DND-41 (cell line): Measurements from ENCODE around the gene RNF32.

Experiments
- ATAC-seq: fragments of 200-7000 bp; cut with Tn5 transposase; 3 replicates; pipeline ENCODE4 v1.9.1; 2021; ENCODE audit warnings: low read depth; ENCODE audit not compliant: insufficient read depth
- DNase-seq: peaks from one replicate; pipeline ENCODE4 v3.0.0-alpha.2; 2020
- H2AFZ ChIP-seq: 2 replicates; pipeline ENCODE4 v1.6.0; 2012; ENCODE audit warnings: low read depth, low read length
- H3K27ac ChIP-seq: 2 replicates; pipeline ENCODE4 v1.5.1; 2012; ENCODE audit warnings: low read length, inconsistent platforms
- H3K27me3 ChIP-seq: fragments of 200-600 bp; sonication (generic); 2 replicates; pipeline ENCODE4 v1.6.0; 2012; ENCODE audit warnings: low read length, mild to moderate bottlenecking, inconsistent platforms; ENCODE audit not compliant: insufficient read depth, poor library complexity
- H3K36me3 ChIP-seq: 2 replicates; pipeline ENCODE4 v1.5.1; 2012; ENCODE audit warnings: low read length, inconsistent platforms; ENCODE audit not compliant: insufficient read depth
- H3K4me1 ChIP-seq: 2 replicates; pipeline ENCODE4 v1.5.1; 2012; ENCODE audit warnings: mild to moderate bottlenecking, low read length; ENCODE audit not compliant: insufficient read depth
- H3K4me2 ChIP-seq: 2 replicates; pipeline ENCODE4 v1.6.0; 2012; ENCODE audit warnings: mild to moderate bottlenecking, moderate library complexity, low read length, inconsistent platforms; ENCODE audit not compliant: insufficient read depth
- H3K4me3 ChIP-seq, 2 experiments: fragments of 200-600 bp in 1 of 2; shearing (Covaris generic) in 1 of 2; 2 replicates each; pipeline ENCODE4 v1.5.1; 2012 to 2016; ENCODE audit warnings: inconsistent platforms in 2 of 2, low read length in 2 of 2, mild to moderate bottlenecking in 2 of 2, low read depth in 1 of 2, moderate library complexity in 1 of 2
- H3K79me2 ChIP-seq: 2 replicates; pipeline ENCODE4 v1.6.0; 2012; ENCODE audit warnings: low read length, inconsistent platforms; ENCODE audit not compliant: insufficient read depth
- H3K9ac ChIP-seq: 2 replicates; pipeline ENCODE4 v1.6.0; 2012; ENCODE audit warnings: low read depth, mild to moderate bottlenecking, inconsistent platforms, low read length, moderate library complexity
- H3K9me3 ChIP-seq: 2 replicates; pipeline ENCODE4 v1.5.1; 2012; ENCODE audit warnings: low read length, moderate library complexity, mild to moderate bottlenecking, inconsistent platforms; ENCODE audit not compliant: insufficient read depth, severe bottlenecking
- H4K20me1 ChIP-seq: 2 replicates; pipeline ENCODE4 v1.6.0; 2012; ENCODE audit warnings: low read length; ENCODE audit not compliant: insufficient read depth
- CTCF ChIP-seq: IDR thresholded peaks from 2 replicates; pipeline ENCODE4 v1.5.1; 2012; ENCODE audit warnings: borderline replicate concordance, low read length, moderate library complexity, mild to moderate bottlenecking; ENCODE audit not compliant: poor library complexity, severe bottlenecking; ENCODE audit errors: extremely low read depth
- EZH2 ChIP-seq: IDR thresholded peaks from 3 replicates; pipeline ENCODE4 v1.6.1; 2012; ENCODE audit warnings: borderline replicate concordance, low read depth, mild to moderate bottlenecking, moderate library complexity, low read length, inconsistent platforms; ENCODE audit not compliant: severe bottlenecking

RNF32 gene

DNA sequence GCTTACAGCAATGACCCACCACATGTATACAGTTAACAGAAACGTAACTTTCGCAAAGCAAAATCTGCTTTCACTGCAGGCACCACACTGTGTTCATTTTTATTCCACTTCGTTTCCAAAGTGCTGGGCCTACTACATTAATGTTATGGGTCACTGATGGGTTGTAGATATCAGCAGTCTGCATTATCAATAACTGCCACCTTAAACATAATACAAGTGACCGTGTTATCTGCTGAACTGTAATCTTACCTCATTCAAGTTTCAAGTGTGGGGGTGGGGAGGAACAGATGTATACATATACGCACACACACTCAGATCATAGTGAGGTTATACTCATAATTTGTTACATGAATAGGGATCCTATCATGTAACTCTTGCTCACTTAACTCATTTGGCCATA lies 21.1 kb downstream of the RNF32 start:
- Histone ChIP-seq H3K4me3 (no peak overlapping the region), H3K4me2 (no peak overlapping the region), H3K9ac (no peak overlapping the region), H2AFZ (no peak overlapping the region), H3K27me3 (no peaks in the 10 kb centered on the region), H3K36me3 (no peaks in the 10 kb centered on the region), H3K79me2 (no peaks in the 10 kb centered on the region), H3K9me3 (no peaks in the 10 kb centered on the region), H4K20me1 (no peaks in the 10 kb centered on the region), H3K27ac (no peak overlapping the region), H3K4me1 (no peaks in the 10 kb centered on the region)
- ATAC-seq (no peak), DNase-seq (no peak)
- TF ChIP-seq CTCF (no peak), EZH2 (no peak)

- ATAC-seq (no peak), DNase-seq (no peak)
- Histone ChIP-seq H3K27ac (no peak overlapping the region), H3K9me3 (no peaks in the 10 kb centered on the region), H3K9ac (no peak overlapping the region), H4K20me1 (no peaks in the 10 kb centered on the region), H2AFZ (no peak overlapping the region), H3K4me1 (no peaks in the 10 kb centered on the region), H3K36me3 (no peaks in the 10 kb centered on the region), H3K79me2 (no peaks in the 10 kb centered on the region), H3K4me2 (no peak overlapping the region), H3K27me3 (no peaks in the 10 kb centered on the region), H3K4me3 (no peak overlapping the region)
- TF ChIP-seq EZH2 (no peak), CTCF (no peak)
Observed at GRCh38 chr7:156662277-156662676, 21.7 kb downstream of the RNF32 start.

DNA sequence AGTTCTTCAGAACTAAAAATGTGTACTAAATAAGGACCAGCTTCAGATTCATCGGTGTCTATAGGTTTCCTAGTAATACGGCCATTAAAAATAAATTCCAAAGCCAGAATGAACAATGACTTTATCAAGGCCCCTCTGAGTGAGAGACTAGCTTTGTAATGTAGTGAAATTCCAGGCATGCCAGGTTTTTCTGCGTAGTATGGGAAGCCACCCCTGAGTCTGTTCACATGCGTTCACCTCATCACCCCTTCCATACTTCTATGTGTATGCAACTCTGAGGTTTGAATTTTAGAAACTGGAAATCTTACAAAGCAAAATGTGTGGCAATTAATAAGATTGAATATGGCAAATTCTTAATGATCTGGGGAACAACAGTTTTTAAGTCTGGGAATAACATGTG lies 24.5 kb downstream of the RNF32 start:
- no peaks in the 10 kb centered on the region for H3K4me1 ChIP-seq

More for the DNA sequence above, 24.5 kb downstream of the RNF32 start:
- TF ChIP-seq CTCF: no peak
- TF ChIP-seq EZH2: no peak
- DNase-seq (no peak), ATAC-seq (no peak)
- Histone ChIP-seq H3K36me3 (peaks cover 8% of the 10 kb centered on the region), H2AFZ (no peak overlapping the region), H3K27ac (no peak overlapping the region), H3K4me2 (no peak overlapping the region), H4K20me1 (no peaks in the 10 kb centered on the region; the same call in 1 of the 2 replicates), H3K79me2 (no peaks in the 10 kb centered on the region), H3K9me3 (no peaks in the 10 kb centered on the region), H3K4me3 (no peak overlapping the region), H3K9ac (no peak overlapping the region), H3K27me3 (no peaks in the 10 kb centered on the region)
